ENCODE data around the gene AUTS2.

AUTS2 gene

DNA sequence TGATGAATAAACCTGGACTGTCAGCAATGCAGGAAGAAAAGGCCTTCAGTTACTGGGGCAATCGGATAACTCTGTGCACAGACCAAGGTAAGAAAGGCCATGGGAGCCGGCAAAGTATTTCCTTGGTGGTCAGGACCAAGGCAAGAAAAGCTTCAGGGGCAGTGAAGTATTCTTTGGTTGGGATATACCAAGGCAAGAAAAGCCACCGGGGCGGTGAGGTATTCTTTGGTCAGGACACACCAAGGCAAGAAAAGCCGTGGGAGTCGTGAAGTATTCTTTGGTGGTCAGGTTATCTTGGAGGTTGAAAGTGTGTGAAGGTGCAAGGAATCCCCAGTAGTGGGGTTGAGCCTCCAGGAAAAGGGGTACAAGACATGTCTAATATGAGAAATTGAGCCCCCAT, 1238.7 kb downstream of the AUTS2 start:
- ATAC-seq (replicated peaks; ENCODE audit: extremely low read depth, poor library complexity, severe bottlenecking) (no peak), DNase-seq (ENCODE audit: low spot score in 2 of 2) (no peak)
- no peaks in the 10 kb centered on the region for H3K36me3 Mint-ChIP-seq (ENCODE audit: insufficient read depth)
- no peak overlapping the region for H3K27ac Mint-ChIP-seq (ENCODE audit: low read depth)
- H3K4me1 Mint-ChIP-seq = no peaks in the 10 kb centered on the region
- H3K9me3 Mint-ChIP-seq = no peaks in the 10 kb centered on the region
- H3K4me3 Mint-ChIP-seq = no peak overlapping the region
- H3K27me3 Mint-ChIP-seq = peaks cover 33% of the 10 kb centered on the region

DNA sequence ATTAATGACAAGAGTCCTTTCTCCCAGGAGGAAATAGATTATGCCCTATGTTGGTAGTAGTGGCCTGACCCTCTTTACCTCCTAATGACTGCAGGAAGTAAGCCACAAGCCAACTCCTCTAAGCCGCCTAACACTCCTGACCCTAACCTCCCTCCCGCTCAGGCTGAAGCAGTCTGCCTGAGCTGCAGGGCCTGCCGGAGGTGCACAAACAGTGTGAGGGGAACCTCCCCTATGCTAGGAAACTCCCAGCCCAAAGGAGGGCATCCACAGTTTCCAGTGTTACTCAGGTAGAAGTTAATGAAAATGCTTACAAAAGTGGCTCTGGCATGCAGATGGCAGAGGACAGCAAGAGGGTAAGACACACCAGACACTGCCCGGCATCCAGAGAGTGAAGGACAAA, 1239.3 kb downstream of the AUTS2 start:
- ATAC-seq (replicated peaks; ENCODE audit: extremely low read depth, poor library complexity, severe bottlenecking) (no peak), DNase-seq (ENCODE audit: low spot score in 2 of 2) (no peak)
- Mint-ChIP-seq H3K36me3 (ENCODE audit: insufficient read depth) (no peaks in the 10 kb centered on the region), H3K27me3 (peaks cover 33% of the 10 kb centered on the region), H3K27ac (ENCODE audit: low read depth) (no peak overlapping the region), H3K9me3 (no peaks in the 10 kb centered on the region), H3K4me1 (no peaks in the 10 kb centered on the region), H3K4me3 (no peak overlapping the region)

DNA sequence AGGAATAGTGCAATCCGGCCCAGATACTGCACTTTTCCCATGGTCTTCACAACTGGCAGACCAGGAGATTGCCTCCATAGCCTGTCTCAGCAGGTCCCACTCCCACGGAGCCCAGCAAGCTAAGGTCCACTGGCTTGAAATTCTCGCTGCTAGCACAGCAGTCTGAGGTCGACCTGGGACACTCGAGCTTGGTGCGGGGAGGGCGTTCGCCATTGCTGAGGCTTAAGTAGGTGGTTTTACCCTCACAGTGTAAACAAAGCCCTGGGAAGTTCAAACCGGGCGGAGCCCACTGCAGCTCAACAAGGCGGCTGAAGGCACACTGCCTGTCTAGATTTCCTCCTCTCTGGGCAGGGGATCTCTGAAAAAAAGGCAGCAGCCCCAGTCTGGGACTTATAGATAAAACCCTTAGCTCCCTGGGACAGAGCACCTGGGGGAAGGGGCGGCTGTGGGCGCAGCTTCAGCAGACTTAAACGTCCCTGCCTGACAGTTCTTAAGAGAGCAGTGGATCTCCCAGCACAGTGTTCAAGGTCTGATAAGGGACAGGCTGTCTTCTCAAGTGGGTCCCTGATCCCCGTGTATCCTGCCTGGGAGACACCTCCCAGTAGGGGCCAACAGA, 1240.1 kb downstream of the AUTS2 start:
- Mint-ChIP-seq H3K4me1 (no peaks in the 10 kb centered on the region), H3K27me3 (peaks cover 33% of the 10 kb centered on the region), H3K9me3 (no peaks in the 10 kb centered on the region), H3K27ac (ENCODE audit: low read depth) (no peak overlapping the region), H3K4me3 (no peak overlapping the region), H3K36me3 (ENCODE audit: insufficient read depth) (no peaks in the 10 kb centered on the region)
- ATAC-seq (replicated peaks; ENCODE audit: extremely low read depth, poor library complexity, severe bottlenecking) (no peak), DNase-seq (ENCODE audit: low spot score in 2 of 2) (no peak)
